ENCODE measurements around the gene B4GAT1.

GRCh38 chr11:66315921-66316811 is 31.3 kb downstream of the B4GAT1 start:
- TF ChIP-seq CTCF (IDR thresholded peaks at IDR 0.05) (no peak), POLR2A (IDR thresholded peaks at IDR 0.05) (no peak)

Data from testis (tissue), 2 donors.